HUDEP-2 (cell line): ENCODE measurements around the gene SPATA24.

ENCODE experiments used
- DNase-seq, 76 experiments: peaks; one replicate each; lab custom pipeline; 2025; ENCODE audit not compliant: unreplicated experiment in 76 of 76; lab: John Stamatoyannopoulos, UW

Gene SPATA24

GRCh38 chr5:139383993-139384590, 19.8 kb downstream of the SPATA24 start:
- no peak for DNase-seq

- no peak for DNase-seq
Observed at GRCh38 chr5:139383275-139383992, 20.5 kb downstream of the SPATA24 start, which contains the start of gene SLC23A1. TSS of gene SLC23A1 (minus strand) at chr5:139383297. CDS start at chr5:139383253, 44 bp downstream.

- DNase-seq: no peak
Observed at GRCh38 chr5:139382807-139383206, 21.1 kb downstream of the SPATA24 start.

- no peak for DNase-seq
Observed at GRCh38 chr5:139381837-139382761, 21.8 kb downstream of the SPATA24 start.

GRCh38 chr5:139379626-139380449, 24.1 kb downstream of the SPATA24 start:
- DNase-seq: no peak

- DNase-seq: no peak
Observed at GRCh38 chr5:139378941-139379361, 24.9 kb downstream of the SPATA24 start.

GRCh38 chr5:139378101-139378825, 25.6 kb downstream of the SPATA24 start:
- DNase-seq: peak in 4 of 76 experiments; percentile 7 to 19 (median 8)

- DNase-seq: no peak
Observed at GRCh38 chr5:139377226-139377625, 26.7 kb downstream of the SPATA24 start.

- DNase-seq: no peak
Observed at GRCh38 chr5:139376364-139376763, 27.5 kb downstream of the SPATA24 start.

GRCh38 chr5:139374909-139375308, 29.0 kb downstream of the SPATA24 start:
- no peak for DNase-seq

- no peak for DNase-seq
Observed at GRCh38 chr5:139371482-139372435, 32.1 kb downstream of the SPATA24 start.

- DNase-seq: no peak
Observed at GRCh38 chr5:139369181-139369580, 34.7 kb downstream of the SPATA24 start.

GRCh38 chr5:139368613-139369012, 35.3 kb downstream of the SPATA24 start:
- peak in 1 of 76 experiments; percentile 8 for DNase-seq

GRCh38 chr5:139364466-139364865, 39.4 kb downstream of the SPATA24 start:
- DNase-seq: no peak

- no peak for DNase-seq
Observed at GRCh38 chr5:139363937-139364336, 40.0 kb downstream of the SPATA24 start.

- DNase-seq: no peak
Observed at GRCh38 chr5:139361835-139362429, 42.0 kb downstream of the SPATA24 start.

GRCh38 chr5:139360384-139360783, 43.5 kb downstream of the SPATA24 start:
- DNase-seq: no peak

- no peak for DNase-seq
Observed at GRCh38 chr5:139358064-139358463, 45.8 kb downstream of the SPATA24 start.
